ENCODE measurements around the gene CACNG4. TPM values are rescaled to one million over a fixed set of nuclear protein-coding genes. Genes with fewer than 3 reads are reported as not detected.
A peak's percentile ranks its signal among the peaks of the same experiment; 100 is the strongest.

Gene CACNG4
- total and polyA plus RNA-seq, 2 experiments from 2014 or later = 1.6 to 4.1 TPM

GRCh38 chr17:66971264-66971663, 6.8 kb downstream of the CACNG4 start (continued):
- TF ChIP-seq, protein P1, sequence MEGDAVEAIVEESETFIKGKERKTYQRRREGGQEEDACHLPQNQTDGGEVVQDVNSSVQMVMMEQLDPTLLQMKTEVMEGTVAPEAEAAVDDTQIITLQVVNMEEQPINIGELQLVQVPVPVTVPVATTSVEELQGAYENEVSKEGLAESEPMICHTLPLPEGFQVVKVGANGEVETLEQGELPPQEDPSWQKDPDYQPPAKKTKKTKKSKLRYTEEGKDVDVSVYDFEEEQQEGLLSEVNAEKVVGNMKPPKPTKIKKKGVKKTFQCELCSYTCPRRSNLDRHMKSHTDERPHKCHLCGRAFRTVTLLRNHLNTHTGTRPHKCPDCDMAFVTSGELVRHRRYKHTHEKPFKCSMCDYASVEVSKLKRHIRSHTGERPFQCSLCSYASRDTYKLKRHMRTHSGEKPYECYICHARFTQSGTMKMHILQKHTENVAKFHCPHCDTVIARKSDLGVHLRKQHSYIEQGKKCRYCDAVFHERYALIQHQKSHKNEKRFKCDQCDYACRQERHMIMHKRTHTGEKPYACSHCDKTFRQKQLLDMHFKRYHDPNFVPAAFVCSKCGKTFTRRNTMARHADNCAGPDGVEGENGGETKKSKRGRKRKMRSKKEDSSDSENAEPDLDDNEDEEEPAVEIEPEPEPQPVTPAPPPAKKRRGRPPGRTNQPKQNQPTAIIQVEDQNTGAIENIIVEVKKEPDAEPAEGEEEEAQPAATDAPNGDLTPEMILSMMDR (conservative IDR thresholded peaks at IDR 0.05; ENCODE audit: low read depth in 2 of 2) = no peak
- TF ChIP-seq ZNF331 (CRISPR knock-in tag; IDR thresholded peaks at IDR 0.05; ENCODE audit: low read depth) = no peak

- no peak for DNase-seq (ENCODE audit: low spot score)
- H3K27ac Mint-ChIP-seq = no peak overlapping the region
These were observed 7.4 kb downstream of the CACNG4 start for GRCh38 chr17:66971730-66972441.

More at GRCh38 chr17:66971730-66972441, 7.4 kb downstream of the CACNG4 start:
- Mint-ChIP-seq H3K4me1 (peaks cover 4% of the 10 kb centered on the region; the same call in 2 of the 3 replicates), H3K36me3 (ENCODE audit: low read depth) (no peaks in the 10 kb centered on the region), H3K4me3 (no peak overlapping the region), H3K27me3 (ENCODE audit: insufficient read depth, low read depth, poor library complexity) (peaks cover 13% of the 10 kb centered on the region), H3K9me3 (no peaks in the 10 kb centered on the region)
- Histone ChIP-seq H3K79me2 (replicated peaks; ENCODE audit: insufficient read depth) (no peaks in the 10 kb centered on the region), H3K9me2 (ENCODE audit: insufficient read depth) (no peaks in the 10 kb centered on the region), H2AFZ (no peak overlapping the region), H3K27ac (ENCODE audit: low read depth) (no peak overlapping the region), H3F3A (replicated peaks; ENCODE audit: low read depth) (no peaks in the 10 kb centered on the region), H3K4me1 (ENCODE audit: insufficient read depth) (no peaks in the 10 kb centered on the region), H3K36me3 (ENCODE audit: insufficient read depth) (no peaks in the 10 kb centered on the region), H3K27me3 (ENCODE audit: insufficient read depth) (peaks cover 12% of the 10 kb centered on the region), H4K20me1 (replicated peaks; ENCODE audit: insufficient read depth) (no peaks in the 10 kb centered on the region), H3K4me2 (no peak overlapping the region), H3K4me3 (no peak overlapping the region)
- peak; percentile 27 for ATAC-seq
- peak; percentile 57 for TF ChIP-seq REST (IDR thresholded peaks at IDR 0.05; ENCODE audit: unreplicated experiment)
- TF ChIP-seq ZNF462 (CRISPR knock-in tag; IDR thresholded peaks at IDR 0.05) = no peak
- TF ChIP-seq POLR2AphosphoS5 (IDR thresholded peaks at IDR 0.05; ENCODE audit: low read depth) = no peak
- TF ChIP-seq CREB1 (CRISPR knock-in tag; IDR thresholded peaks at IDR 0.05; ENCODE audit: low read depth) = no peak
- no peak for TF ChIP-seq STAT1 (IDR thresholded peaks at IDR 0.05; ENCODE audit: unreplicated experiment)
- TF ChIP-seq NANOG (IDR thresholded peaks at IDR 0.05; ENCODE audit: borderline replicate concordance) = no peak
- no peak for TF ChIP-seq EZH2 (IDR thresholded peaks at IDR 0.05; ENCODE audit: low read depth, unreplicated experiment)
- TF ChIP-seq, protein P1 (conservative IDR thresholded peaks at IDR 0.05; ENCODE audit: low read depth in 2 of 2) = no peak

Measured in GM23338 (cell line).